Tibial nerve (tissue), 4 donors: Measurements from ENCODE around the gene ZFAND3. TPM values are rescaled to one million over a fixed set of nuclear protein-coding genes. Genes with fewer than 3 reads are reported as not detected.

Experiments
- DNase-seq, 2 donors: peaks; one replicate each; pipeline ENCODE4 v3.0.0-alpha.2; 2019; ENCODE audit warnings: low spot score in 2 of 2
- H3K27ac ChIP-seq, 4 donors: fragments of 200-600 bp; sonication (generic) in 3 of 4; one replicate each; pipeline ENCODE4 v1.5.1; 2017 to 2019; ENCODE audit warnings: mild to moderate bottlenecking in 1 of 4
- H3K27me3 ChIP-seq, 2 donors: fragments of 200-600 bp; sonication (generic) in 1 of 2; one replicate each; pipeline versions ENCODE4 v1.5.1 to v1.6.0; 2017 to 2019
- H3K36me3 ChIP-seq, 3 donors: fragments of 200-600 bp; sonication (generic); one replicate each; pipeline ENCODE4 v1.5.1; 2018 to 2019
- H3K4me1 ChIP-seq, 4 donors: fragments of 200-600 bp; sonication (generic) in 3 of 4; one replicate each; pipeline ENCODE4 v1.5.1; 2017 to 2019
- H3K4me3 ChIP-seq, 4 donors: fragments of 200-600 bp; sonication (generic) in 3 of 4; one replicate each; pipeline ENCODE4 v1.5.1; 2017 to 2019; ENCODE audit warnings: mild to moderate bottlenecking in 1 of 4, moderate library complexity in 1 of 4
- H3K9me3 ChIP-seq, 4 donors: fragments of 200-600 bp; sonication (generic) in 3 of 4; one replicate each; pipeline ENCODE4 v1.5.1; 2017 to 2019
- EP300 ChIP-seq, 2 donors: sonication (generic); formaldehyde crosslinking; IDR thresholded peaks; one replicate each; pipeline ENCODE4 v1.6.1; 2017; ENCODE audit warnings: antibody characterized with exemption in 2 of 2, mild to moderate bottlenecking in 1 of 2
- POLR2A ChIP-seq, 2 donors: fragments of 450-650 bp; IDR thresholded peaks; one replicate each; pipeline ENCODE4 v1.6.1; 2017; ENCODE audit warnings: antibody characterized with exemption in 2 of 2, mild to moderate bottlenecking in 2 of 2, moderate library complexity in 2 of 2
- WGBS, 2 donors: methylation state at CpG; one replicate each; pipeline ENCODE4 v1.1.5; 2018; 5-methylcytosine and 5-hydroxymethylcytosine counted together
- total RNA-seq, 4 donors: library from RNA; depleted of rRNA; stranded (reverse); fragments of >200 nt; gene quantifications; one replicate each; pipeline ENCODE4 v1.1.0, GENCODE V29; 2016
- TF ChIP-seq, protein P1 (sequence below), 5 experiments: fragments of 200-600 bp in 3 of 5; fragments of 450-650 bp in 2 of 5; sonication (generic) in 3 of 5; IDR thresholded peaks; one replicate each; pipeline ENCODE4 v1.5.1; 2016 to 2019; ENCODE audit warnings: antibody characterized with exemption in 5 of 5, mild to moderate bottlenecking in 3 of 5, moderate library complexity in 2 of 5

The ZFAND3 gene
- total RNA-seq = 10 to 100 TPM; 30.1 to 47.9 (median 39.1) TPM

DNA sequence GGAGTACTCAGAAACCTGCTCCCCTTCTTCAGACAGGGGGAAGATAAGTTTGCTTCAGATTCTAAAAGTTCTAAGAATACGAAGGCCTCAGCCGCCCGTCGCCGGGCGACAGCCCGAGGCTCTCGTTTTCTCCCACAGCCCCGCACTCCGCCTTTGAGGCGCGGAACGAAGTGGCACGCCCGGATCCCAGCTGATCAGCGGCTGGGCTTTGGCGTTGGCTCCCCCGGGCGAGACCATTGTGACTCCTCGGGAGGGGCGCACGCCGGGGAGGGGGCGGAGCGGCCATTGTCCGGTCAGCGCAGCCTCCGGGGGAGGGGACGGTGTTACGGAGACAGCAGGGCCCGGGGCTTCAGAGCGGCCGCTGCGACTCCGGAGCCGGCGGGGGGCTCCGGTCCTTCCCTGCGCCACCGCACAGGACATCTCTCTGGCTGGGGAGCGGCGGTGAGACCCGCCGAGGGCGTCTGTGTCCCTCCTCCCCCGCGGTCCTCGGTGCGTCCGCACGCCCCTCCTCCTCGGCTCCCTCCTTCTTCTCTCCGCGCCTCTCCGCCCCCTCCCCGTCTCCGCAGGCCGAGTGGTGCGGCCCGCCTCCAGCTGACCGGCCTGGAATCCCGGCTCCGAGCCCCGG, at the start of gene ZFAND3:
Gene ZFAND3, plus strand, starts transcription at position 551 of the 625 bp plus-strand sequence. CDS start 219 bp downstream, outside the sequence.
- peak; percentile 90 to 93 for DNase-seq
- Histone ChIP-seq H3K4me1 (peaks cover 0 to 52% (median 31%) of the 10 kb centered on the region in 4 donors), H3K36me3 (no peaks in the 10 kb centered on the region), H3K4me3 (peak within 1 kb of the TSS; percentile 78 to 98 (median 96)), H3K27ac (peak within 1 kb of the TSS; percentile 94 to 99 (median 96)), H3K9me3 (no peaks in the 10 kb centered on the region), H3K27me3 (no peaks in the 10 kb centered on the region)
- 1% methylated on average over 17 to 56 of the region's 64 CpGs for WGBS, 2 donors
- TF ChIP-seq EP300 (IDR thresholded peaks at IDR 0.05) (peak; percentile 30 to 93), POLR2A (IDR thresholded peaks at IDR 0.05) (peak in 1 of 2 donors; percentile 7)
- TF ChIP-seq, protein P1, sequence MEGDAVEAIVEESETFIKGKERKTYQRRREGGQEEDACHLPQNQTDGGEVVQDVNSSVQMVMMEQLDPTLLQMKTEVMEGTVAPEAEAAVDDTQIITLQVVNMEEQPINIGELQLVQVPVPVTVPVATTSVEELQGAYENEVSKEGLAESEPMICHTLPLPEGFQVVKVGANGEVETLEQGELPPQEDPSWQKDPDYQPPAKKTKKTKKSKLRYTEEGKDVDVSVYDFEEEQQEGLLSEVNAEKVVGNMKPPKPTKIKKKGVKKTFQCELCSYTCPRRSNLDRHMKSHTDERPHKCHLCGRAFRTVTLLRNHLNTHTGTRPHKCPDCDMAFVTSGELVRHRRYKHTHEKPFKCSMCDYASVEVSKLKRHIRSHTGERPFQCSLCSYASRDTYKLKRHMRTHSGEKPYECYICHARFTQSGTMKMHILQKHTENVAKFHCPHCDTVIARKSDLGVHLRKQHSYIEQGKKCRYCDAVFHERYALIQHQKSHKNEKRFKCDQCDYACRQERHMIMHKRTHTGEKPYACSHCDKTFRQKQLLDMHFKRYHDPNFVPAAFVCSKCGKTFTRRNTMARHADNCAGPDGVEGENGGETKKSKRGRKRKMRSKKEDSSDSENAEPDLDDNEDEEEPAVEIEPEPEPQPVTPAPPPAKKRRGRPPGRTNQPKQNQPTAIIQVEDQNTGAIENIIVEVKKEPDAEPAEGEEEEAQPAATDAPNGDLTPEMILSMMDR (IDR thresholded peaks at IDR 0.05) = peak in 2 of 5 experiments; percentile 44 to 68

DNA sequence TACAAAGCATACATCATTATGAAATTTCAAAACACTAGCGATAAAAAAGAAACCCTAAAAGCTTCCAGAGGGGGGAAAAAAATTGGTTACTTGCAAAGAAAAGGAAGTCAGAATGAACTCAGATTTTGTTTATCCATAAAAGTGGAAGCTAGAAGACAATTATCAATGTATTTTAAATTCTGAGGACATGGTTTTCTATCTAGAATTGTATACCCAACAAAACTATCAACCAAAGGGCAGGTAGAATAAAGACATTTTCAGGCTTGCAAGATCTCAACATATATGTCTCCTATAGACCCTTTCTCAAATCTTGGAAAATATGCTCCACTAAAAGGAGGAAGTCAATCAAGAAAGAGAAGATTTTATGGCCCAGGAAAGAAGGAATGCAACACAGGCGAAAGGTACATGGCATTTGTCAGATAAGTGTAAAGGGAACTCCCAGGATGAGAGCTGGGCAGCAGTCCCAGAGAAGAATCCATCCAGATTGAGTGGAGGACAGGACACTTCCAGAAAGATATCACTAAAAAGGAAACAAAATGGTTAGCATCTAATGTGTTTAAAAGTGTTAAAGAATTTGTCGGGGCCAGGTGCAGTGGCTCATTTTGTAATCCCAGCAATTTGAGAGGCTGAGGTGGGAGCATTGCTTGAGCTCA, 45.4 kb upstream of the ZFAND3 start:
- Histone ChIP-seq H3K9me3 (peaks cover 0 to 11% (median 0%) of the 10 kb centered on the region in 4 donors), H3K4me1 (no peaks in the 10 kb centered on the region), H3K4me3 (no peak overlapping the region), H3K27ac (no peak overlapping the region), H3K36me3 (no peaks in the 10 kb centered on the region), H3K27me3 (no peaks in the 10 kb centered on the region)
- 91 to 93% methylated on average over 3 of the region's 3 CpGs for WGBS, 2 donors
- no peak for TF ChIP-seq POLR2A (IDR thresholded peaks at IDR 0.05)
- DNase-seq = no peak

GRCh38 chr6:37776566-37776965, 43.0 kb upstream of the ZFAND3 start:
- no peaks in the 10 kb centered on the region for H3K27me3 ChIP-seq
- H3K9me3 ChIP-seq = peaks cover 0 to 11% (median 0%) of the 10 kb centered on the region in 4 donors
- WGBS, 2 donors = 70 to 73% methylated on average over 9 of the region's 9 CpGs
- no peak overlapping the region for H3K27ac ChIP-seq
- H3K4me3 ChIP-seq = no peak overlapping the region
- H3K4me1 ChIP-seq = no peaks in the 10 kb centered on the region
- TF ChIP-seq EP300 (IDR thresholded peaks at IDR 0.05) (no peak), POLR2A (IDR thresholded peaks at IDR 0.05) (no peak)
- TF ChIP-seq, protein P1 (IDR thresholded peaks at IDR 0.05) = no peak
- DNase-seq = no peak
- H3K36me3 ChIP-seq = no peaks in the 10 kb centered on the region

DNA sequence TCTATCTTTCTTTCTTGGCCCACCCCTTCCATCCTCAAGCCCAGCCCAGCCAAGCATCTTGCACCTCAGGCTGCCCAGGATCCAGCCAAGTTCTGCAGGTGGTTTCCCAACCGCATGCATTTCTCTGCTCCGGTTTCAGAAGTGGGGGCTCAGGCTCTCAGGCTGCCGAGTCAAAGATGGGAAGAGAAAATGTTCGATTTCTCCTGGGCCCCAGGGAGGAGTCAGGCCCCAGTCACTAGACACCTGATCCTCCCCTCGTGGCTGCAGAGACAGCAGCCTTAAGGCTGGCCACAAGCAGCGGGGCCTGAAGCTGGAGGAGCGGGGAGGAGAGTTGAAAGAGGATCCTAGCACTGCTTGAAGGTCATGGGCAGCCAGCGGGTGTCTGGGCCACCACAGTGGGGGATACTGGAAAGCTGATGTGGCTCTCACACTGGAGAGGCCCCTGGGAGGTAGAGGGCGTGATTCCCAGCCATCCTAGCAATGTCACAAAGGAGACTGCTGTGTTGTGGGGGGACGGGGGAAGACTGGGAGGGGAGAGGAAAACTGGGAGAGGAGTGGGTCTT, 42.2 kb upstream of the ZFAND3 start:
- Histone ChIP-seq H3K9me3 (peaks cover 0 to 11% (median 0%) of the 10 kb centered on the region in 4 donors), H3K4me3 (no peak overlapping the region), H3K27me3 (no peaks in the 10 kb centered on the region), H3K36me3 (no peaks in the 10 kb centered on the region), H3K27ac (no peak overlapping the region), H3K4me1 (no peaks in the 10 kb centered on the region)
- DNase-seq = no peak
- WGBS, 2 donors = 49 to 61% methylated on average over 10 of the region's 10 CpGs
- no peak for TF ChIP-seq EP300 (IDR thresholded peaks at IDR 0.05)
- no peak for TF ChIP-seq POLR2A (IDR thresholded peaks at IDR 0.05)
- TF ChIP-seq, protein P1 (IDR thresholded peaks at IDR 0.05) = no peak

DNA sequence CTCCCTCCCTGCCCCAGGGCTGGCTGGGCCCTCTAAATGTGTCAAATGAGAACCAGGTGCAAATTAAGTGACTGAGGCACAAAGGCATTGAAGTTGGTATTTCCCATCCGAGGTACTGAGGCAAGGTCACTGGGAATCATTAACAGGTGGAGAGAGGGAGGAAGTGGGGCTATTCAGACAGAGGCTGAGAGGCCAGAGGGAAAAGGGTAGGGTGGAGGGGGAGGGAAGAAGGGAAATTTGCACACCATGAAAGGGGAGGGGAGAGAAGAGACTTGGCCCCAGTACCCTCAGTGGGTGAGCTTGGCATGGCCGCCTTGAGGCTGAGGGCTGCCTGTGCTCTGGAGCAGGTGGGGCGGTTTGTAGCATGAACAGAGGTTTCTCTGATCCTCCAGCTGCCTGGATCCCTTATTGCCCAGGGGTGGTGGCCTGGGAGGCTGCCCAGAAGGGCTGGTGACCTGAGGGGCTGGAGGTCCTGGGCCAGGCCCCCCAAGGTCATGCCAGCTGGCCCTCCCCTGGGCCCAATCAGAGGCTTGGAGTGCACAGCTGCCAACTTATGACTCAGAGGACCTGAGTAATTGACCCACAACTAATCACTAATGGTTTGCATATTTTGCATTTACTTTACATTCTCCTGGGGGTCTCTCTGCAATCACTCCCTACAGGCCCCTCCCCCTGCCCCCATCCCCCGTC, 40.3 kb upstream of the ZFAND3 start:
- H3K27me3 ChIP-seq = no peaks in the 10 kb centered on the region
- no peaks in the 10 kb centered on the region for H3K36me3 ChIP-seq
- TF ChIP-seq, protein P1 (IDR thresholded peaks at IDR 0.05) = no peak
- TF ChIP-seq POLR2A (IDR thresholded peaks at IDR 0.05) = no peak
- TF ChIP-seq EP300 (IDR thresholded peaks at IDR 0.05) = no peak
- no peak overlapping the region for H3K27ac ChIP-seq
- WGBS, 2 donors = 67 to 82% methylated on average over 4 of the region's 4 CpGs
- peaks cover 0 to 12% (median 4%) of the 10 kb centered on the region in 4 donors for H3K4me1 ChIP-seq
- no peak overlapping the region for H3K4me3 ChIP-seq
- no peak for DNase-seq
- H3K9me3 ChIP-seq = peaks cover 0 to 3% (median 0%) of the 10 kb centered on the region in 4 donors
